ENCODE measurements around the gene UBE2I.

- no peak for TF ChIP-seq FOS (IDR thresholded peaks at IDR 0.05; ENCODE audit: low read depth, low read length)
- TF ChIP-seq RCOR1 (IDR thresholded peaks at IDR 0.05; ENCODE audit: insufficient replicate concordance, low read length): no peak
- no peak for TF ChIP-seq CTCF (conservative IDR thresholded peaks at IDR 0.05; ENCODE audit: low read depth, low read length)
- no peak for TF ChIP-seq POLR2A (IDR thresholded peaks at IDR 0.05; ENCODE audit: low read depth, low read length)
- no peak for TF ChIP-seq SMC3 (IDR thresholded peaks at IDR 0.05; ENCODE audit: low read depth, low read length)
These were observed 9.6 kb downstream of the UBE2I start for GRCh38 chr16:1319041-1319440.
